NCI-H1092 (cell line): ENCODE results near the gene APCDD1.
"Not testable (repeated sequence)": the region's sequence is repeated elsewhere in the genome, so short reads cannot be mapped to it uniquely, and the experiment has no call there.

ENCODE experiments used
- DNase-seq: peaks from one replicate; lab custom pipeline; 2025; lab: John Stamatoyannopoulos, UW

Gene APCDD1

DNA sequence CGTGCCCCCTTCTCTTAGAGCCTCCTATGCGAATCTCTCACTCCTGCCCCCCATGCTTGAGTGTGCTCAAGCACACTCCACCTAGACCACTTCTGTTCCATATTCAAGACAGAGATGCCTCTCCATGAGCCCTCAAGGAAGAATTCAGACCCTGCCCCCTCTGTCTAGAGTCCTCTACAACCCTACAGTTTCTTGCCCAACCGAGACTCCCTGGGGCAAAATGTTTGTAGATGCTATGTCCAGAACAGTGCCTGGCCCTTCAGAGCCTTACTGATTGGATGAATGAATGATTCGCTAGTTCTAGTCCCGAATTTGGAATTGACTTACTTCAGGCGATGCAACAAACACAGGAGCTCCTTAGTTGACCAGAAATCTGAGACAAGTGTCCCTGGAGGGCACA, 8.7 kb downstream of the APCDD1 start:
- no peak for DNase-seq

- DNase-seq: no peak
Observed at GRCh38 chr18:10463741-10464140, 9.3 kb downstream of the APCDD1 start.

GRCh38 chr18:10464161-10464648, 9.8 kb downstream of the APCDD1 start:
- DNase-seq: not testable (repeated sequence)

- DNase-seq: no peak
Observed at GRCh38 chr18:10465174-10465939, 10.9 kb downstream of the APCDD1 start.

DNA sequence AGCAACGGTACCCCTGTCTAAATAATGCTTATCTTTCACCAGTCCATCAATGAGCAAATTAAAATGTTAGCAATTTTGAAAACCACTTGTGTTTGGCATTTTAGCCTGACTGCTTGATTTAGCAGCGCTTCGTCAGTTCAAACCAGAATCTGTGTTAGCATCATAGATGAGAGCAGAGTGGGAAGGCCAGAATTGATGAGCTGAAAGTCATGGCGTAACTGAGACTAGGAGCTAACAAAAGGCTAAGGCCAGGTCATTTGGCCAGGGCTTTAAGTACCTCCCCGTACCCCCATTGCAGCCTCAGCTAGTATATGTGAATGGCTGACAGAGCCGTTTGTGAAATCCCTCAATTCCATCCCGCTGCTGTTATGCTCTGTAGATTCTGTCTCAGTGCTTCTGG, 16.0 kb downstream of the APCDD1 start:
- DNase-seq: no peak

- no peak for DNase-seq
Observed at GRCh38 chr18:10471574-10471973, 17.1 kb downstream of the APCDD1 start.

GRCh38 chr18:10473132-10473531, 18.7 kb downstream of the APCDD1 start:
- no peak for DNase-seq

DNA sequence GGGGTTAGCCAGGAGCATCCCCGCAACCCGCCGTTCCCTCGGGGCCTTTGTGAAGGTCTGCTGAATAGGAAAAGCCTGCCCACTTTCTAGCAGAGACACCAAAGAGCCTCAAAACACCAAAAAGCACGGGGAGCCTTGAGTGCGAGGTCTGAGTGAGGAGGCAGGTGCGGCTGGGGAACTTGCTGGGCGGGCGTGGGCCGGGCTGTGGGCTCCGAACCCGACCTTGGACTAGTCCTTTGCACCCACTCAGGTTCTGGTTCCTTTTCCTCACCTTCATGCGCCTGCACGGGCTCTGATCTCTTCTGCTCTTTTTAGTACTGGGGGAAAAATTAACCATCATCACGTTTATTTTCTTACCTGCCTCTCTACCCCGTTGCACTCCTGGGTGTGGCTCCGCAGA, 19.9 kb downstream of the APCDD1 start:
- no peak for DNase-seq

GRCh38 chr18:10475276-10475653, 20.8 kb downstream of the APCDD1 start:
- DNase-seq: no peak

DNA sequence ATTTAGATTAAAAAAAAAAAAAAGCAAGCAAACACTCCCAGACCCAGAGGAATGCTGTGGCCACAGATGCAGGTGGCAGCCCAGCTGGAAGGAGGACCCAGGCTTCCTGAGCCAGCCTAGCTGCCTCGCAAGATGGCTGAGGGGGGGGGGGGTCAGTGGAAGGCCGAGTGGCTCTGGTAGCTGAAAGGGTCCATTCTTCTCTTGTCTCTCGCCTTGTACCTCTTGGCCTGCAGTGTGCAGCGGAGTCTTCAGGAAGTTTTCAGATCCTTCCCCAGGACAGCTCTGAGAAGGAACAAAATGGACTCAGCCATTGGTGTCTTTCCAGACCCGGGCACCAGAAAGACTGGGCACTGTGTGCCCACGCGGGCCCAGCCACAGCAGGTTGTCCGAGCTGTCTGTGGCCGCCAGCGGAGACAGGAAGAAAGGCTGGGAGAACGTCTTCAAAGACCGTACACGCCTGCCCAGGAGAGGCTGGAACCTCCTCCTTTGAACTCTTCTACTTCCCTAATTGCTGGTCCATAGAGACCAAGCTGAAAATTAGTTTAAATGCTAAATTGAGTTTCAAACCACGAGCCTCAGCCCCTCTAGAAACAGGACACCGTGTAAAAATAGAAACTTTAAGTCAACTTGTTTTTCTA, 21.3 kb downstream of the APCDD1 start:
- no peak for DNase-seq

- DNase-seq: no peak
Observed at GRCh38 chr18:10476338-10476791, 21.9 kb downstream of the APCDD1 start.

DNA sequence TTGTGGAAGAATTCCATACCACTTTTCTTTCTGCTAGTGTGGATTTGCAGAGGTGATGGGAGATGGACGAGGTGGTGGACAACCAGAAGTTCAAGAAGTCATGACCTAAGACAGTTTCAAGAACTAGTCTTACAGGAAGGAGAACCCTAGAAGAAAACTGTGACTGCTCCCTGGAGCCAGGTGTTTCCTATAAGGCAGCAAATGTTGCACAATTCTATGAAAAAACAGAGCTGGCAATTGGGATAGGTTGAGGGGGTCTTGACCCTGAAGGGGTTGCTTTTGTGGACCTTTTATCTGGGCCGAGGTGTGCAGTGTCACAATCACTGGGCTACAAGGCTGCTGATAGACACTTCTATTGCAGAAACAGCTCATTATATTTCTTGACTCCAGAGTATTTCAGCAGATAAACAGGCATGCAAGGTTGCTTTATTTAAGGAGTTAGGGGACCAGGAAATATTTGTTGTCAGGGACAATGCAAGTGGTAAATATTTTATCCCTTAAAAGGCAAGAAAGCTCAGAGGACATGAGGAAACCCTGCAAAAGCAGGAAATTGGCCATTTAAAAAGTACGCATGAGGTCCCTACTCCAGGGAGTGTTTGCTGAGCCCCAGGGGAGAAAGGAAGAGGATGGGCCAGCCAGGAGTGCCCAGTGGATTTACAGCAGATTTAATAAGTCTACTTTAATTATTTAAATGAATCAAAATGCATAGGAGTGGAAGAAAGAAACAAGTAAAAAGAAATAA, 22.9 kb downstream of the APCDD1 start:
- DNase-seq: no peak

DNA sequence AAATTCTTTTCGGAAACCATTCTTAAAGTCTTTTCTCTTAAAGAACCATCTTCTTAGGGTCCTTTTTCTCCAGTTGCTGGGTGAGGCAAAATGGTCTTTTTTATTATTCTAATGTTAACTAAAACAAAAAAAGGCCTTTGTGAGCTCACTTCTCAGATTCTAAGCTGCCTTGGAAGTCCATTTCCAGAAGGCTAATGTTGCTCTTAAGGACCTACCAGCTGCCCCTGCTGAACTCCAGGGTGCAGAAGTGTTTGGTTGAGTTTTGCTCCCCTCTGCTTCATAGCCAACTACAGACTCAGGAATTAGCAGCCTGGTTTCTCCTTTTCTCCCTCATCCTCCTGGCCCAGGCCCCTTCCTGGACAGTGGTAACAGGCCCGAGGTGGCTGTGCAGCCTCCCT, 23.4 kb downstream of the APCDD1 start:
- DNase-seq: no peak

- no peak for DNase-seq
Observed at GRCh38 chr18:10481831-10482230, 27.4 kb downstream of the APCDD1 start.

DNA sequence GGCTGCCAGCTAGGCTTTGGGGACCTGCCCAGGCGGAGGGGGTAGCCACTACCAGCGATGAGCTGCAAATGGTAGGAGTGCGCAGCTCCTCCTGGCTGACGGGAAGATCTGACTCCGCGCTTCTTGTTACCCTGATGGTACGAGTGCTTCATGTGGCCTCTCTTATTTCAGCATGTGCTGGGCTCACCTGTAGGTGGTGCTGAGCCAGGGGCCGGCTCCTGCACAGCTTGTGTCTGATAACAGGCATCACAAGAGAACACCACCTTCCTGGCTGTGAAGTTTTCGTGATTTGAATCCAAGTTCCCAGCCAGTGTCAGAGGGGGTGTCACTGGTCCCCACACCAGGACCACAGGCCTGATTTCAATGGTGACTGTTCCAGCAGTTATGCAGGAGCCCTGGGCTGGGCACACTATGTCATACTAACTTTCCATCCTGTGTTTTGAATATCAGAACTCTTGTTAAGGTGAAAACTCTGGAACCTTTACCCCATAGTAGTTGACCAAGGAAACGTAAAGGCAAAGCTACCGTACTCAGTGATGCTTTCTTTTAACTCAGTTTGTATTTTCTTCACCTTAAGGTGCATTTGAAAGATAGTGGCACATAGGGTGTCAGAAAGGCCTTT, 28.0 kb downstream of the APCDD1 start:
- DNase-seq: no peak

DNA sequence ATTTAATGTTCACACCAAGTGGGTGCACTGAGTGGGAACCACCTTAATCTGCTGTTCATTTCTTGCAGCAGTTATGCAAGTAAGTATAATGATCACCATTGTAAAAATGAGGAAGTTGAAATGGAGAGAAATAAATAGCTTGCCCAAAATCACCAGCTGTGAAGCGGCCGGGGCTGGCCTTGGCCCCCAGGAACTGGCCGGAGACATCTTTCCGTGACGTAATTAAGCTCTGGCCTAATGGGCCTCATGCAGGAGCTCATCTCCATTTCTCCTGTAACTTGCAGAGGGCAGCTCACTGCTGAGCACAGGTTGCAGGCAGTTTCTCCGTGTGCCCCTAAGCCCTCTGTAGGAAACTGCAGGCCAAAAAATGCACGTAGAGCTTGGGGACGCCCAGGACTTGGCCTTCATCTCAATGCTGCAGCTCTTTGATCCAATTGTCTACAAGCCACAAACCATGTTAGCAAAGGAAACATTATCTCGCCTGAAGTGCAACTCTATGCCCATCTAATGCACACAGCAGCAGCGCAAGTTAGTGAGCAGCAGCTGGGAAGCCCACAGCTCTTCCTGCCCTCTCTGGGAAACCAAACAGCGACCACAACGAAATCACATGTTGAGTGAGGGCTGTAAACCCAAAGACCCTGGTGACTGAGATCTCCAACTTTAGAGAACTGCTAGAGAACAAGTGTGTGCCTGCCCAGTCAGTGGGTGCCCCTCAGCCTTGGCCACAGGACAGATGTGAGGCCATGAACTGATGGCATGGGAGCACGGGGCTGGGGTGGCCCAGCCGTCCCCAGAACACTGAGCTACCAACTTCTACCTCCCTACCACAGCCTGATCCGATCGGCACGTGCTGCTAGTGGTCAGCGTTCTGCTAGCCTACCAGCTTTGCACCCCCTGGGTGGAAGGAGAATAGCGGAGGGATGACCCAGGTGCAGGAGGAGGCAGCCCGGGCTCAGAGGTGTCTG, 28.8 kb downstream of the APCDD1 start:
- DNase-seq: no peak

GRCh38 chr18:10485475-10485874, 31.0 kb downstream of the APCDD1 start:
- no peak for DNase-seq

DNA sequence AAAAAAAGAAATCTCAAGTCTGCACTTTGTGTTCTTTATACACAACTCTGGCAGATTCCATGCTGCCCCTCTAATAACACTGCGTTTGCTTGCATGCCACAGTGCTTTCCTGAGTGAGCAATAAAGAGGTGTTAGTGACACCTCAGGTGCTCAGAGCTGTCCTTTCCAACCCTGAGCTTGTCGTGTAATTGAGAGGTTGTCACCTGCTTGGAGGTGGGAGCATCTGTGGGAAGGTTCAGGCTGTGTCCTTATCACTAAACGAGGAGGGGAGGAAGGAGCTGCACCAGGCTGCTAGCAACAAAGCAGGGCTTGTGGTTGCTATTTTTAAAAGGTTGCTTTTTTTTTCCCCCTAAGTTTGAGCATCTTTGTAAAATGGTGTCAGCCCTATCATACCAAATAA, 31.9 kb downstream of the APCDD1 start:
- DNase-seq: no peak

DNA sequence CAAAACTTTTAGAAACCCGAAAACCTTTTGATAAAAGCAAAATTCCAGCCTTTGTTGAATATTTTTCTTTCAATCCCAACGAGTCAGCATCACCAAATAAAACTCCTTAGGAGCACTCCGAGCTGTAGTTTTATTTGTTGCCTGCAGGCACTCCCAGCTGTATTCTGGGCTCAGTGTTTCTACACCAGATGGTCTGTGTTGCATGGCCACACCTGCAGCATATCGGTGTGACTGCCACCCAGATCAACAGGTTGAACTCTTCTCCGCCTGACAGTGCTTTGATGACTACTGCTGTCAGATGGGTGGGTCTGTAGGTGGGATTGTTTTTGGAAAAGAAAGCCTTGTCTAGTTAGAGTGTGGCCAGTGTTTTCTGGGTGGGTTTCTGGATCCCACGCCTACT, 32.7 kb downstream of the APCDD1 start:
- DNase-seq: no peak

GRCh38 chr18:10488017-10488416, 33.6 kb downstream of the APCDD1 start:
- no peak for DNase-seq
